Colonic mucosa (tissue), 4 donors: ENCODE results near the gene SLC35G6. TPM values are rescaled to one million over a fixed set of nuclear protein-coding genes. Genes with fewer than 3 reads are reported as not detected.

Source experiments
- DNase-seq: peaks from one replicate; pipeline ENCODE4 v3.0.0-alpha.2; 2020
- H3K27ac ChIP-seq: fragments of 200-600 bp; one replicate; pipeline ENCODE4 v1.8.0; 2021
- H3K27me3 ChIP-seq: fragments of 200-600 bp; one replicate; pipeline ENCODE4 v1.8.0; 2021
- H3K36me3 ChIP-seq: fragments of 200-600 bp; one replicate; pipeline ENCODE4 v1.8.0; 2021
- H3K4me1 ChIP-seq: fragments of 200-600 bp; one replicate; pipeline ENCODE4 v1.8.0; 2021; ENCODE audit warnings: mild to moderate bottlenecking
- H3K4me3 ChIP-seq: fragments of 200-600 bp; one replicate; pipeline ENCODE4 v1.8.0; 2021
- H3K9ac ChIP-seq, 2 donors: one replicate each; pipeline ENCODE4 v1.7.0; 2013; ENCODE audit warnings: control low read depth in 2 of 2, low read depth in 2 of 2, low read length in 2 of 2
- H3K9me3 ChIP-seq: fragments of 200-600 bp; one replicate; pipeline ENCODE4 v1.8.0; 2021
- CTCF ChIP-seq: fragments of 200-600 bp; IDR thresholded peaks from one replicate; pipeline ENCODE4 v1.8.0; 2022; ENCODE audit warnings: antibody characterized with exemption, mild to moderate bottlenecking
- intact Hi-C: fragments of 100-400 bp; cut with DNase I; formaldehyde crosslinking; loops from one replicate; pipeline ENCODE4 v1.14.1; 2022
- total RNA-seq, 2 donors: library from RNA; stranded (reverse); fragmentation: NEBNext Ultra II Directional in 1 of 2; extraction: Animal tissue kit (Norgen Biotek cat#: 25700) in 1 of 2; gene quantifications; one replicate each; pipeline ENCODE4 v1.2.1, GENCODE V29; 2021
- donor health status: healthy.
- donor health status: DM: no; HTN: no; CAD: no.
- donor health status: DM: no; HTN: no; CAD: no.

Gene SLC35G6
- total RNA-seq, 2 donors from 2014 or later, result not detected

- Histone ChIP-seq H3K9ac (peak within 1 kb of the TSS; percentile 85 to 99), H3K4me1 (peaks cover 22% of the 10 kb centered on the region), H3K9me3 (no peaks in the 10 kb centered on the region), H3K4me3 (peak within 1 kb of the TSS; percentile 50), H3K27me3 (no peaks in the 10 kb centered on the region), H3K27ac (peak within 1 kb of the TSS; percentile 93), H3K36me3 (no peaks in the 10 kb centered on the region)
- TF ChIP-seq CTCF, result no peak
- DNase-seq, result peak; percentile 98
- intact Hi-C loops, result loop anchor here (2.0 kb wide), 1 partner anchor 47 kb away; no protein-coding TSS in a partner anchor
Observed at GRCh38 chr17:7484067-7484918, 3.0 kb downstream of the SLC35G6 start, which contains the start of gene POLR2A. Gene POLR2A (plus strand): TSS chr17:7484366.

GRCh38 chr17:7484919-7485377 lies 3.7 kb downstream of the SLC35G6 start:
- peak overlapping the region; percentile 93 for H3K27ac ChIP-seq

GRCh38 chr17:7486181-7486580 lies 4.9 kb downstream of the SLC35G6 start:
- Histone ChIP-seq H3K27me3 (no peaks in the 10 kb centered on the region), H3K4me3 (peak overlapping the region; percentile 50), H3K9me3 (no peaks in the 10 kb centered on the region), H3K9ac (peak overlapping the region in 1 of 2 donors; percentile 65), H3K27ac (peak overlapping the region; percentile 93), H3K4me1 (peaks cover 18% of the 10 kb centered on the region), H3K36me3 (no peaks in the 10 kb centered on the region)
- intact Hi-C loops, result no loop called here
- no peak for DNase-seq
- TF ChIP-seq CTCF, result no peak

More at GRCh38 chr17:7484919-7485377, 3.7 kb downstream of the SLC35G6 start:
- no peaks in the 10 kb centered on the region for H3K9me3 ChIP-seq
- intact Hi-C loops, result loop anchor here (2.0 kb wide), 1 partner anchor 48 kb away; no protein-coding TSS in a partner anchor
- TF ChIP-seq CTCF, result no peak
- no peaks in the 10 kb centered on the region for H3K27me3 ChIP-seq
- peak overlapping the region; percentile 85 to 99 for H3K9ac ChIP-seq
- H3K4me3 ChIP-seq, result peak overlapping the region; percentile 50
- H3K4me1 ChIP-seq, result peaks cover 21% of the 10 kb centered on the region
- DNase-seq, result no peak
- no peaks in the 10 kb centered on the region for H3K36me3 ChIP-seq

- Histone ChIP-seq H3K36me3 (no peaks in the 10 kb centered on the region), H3K9me3 (no peaks in the 10 kb centered on the region), H3K27me3 (no peaks in the 10 kb centered on the region), H3K4me1 (peaks cover 18% of the 10 kb centered on the region), H3K9ac (no peak overlapping the region), H3K4me3 (no peak overlapping the region), H3K27ac (no peak overlapping the region)
- intact Hi-C loops, result no loop called here
- TF ChIP-seq CTCF, result no peak
- DNase-seq, result no peak
Observed at GRCh38 chr17:7490144-7490543, 8.9 kb downstream of the SLC35G6 start.

GRCh38 chr17:7491583-7491982 lies 10.3 kb downstream of the SLC35G6 start:
- Histone ChIP-seq H3K36me3 (peaks cover 4% of the 10 kb centered on the region), H3K9ac (no peak overlapping the region), H3K4me3 (no peak overlapping the region), H3K9me3 (no peaks in the 10 kb centered on the region), H3K27me3 (no peaks in the 10 kb centered on the region), H3K4me1 (peaks cover 11% of the 10 kb centered on the region), H3K27ac (peak overlapping the region; percentile 24)
- intact Hi-C loops, result no loop called here
- DNase-seq, result no peak
- no peak for TF ChIP-seq CTCF
